NCI-H524 (cell line): Measurements from ENCODE around the gene MADCAM1.
A peak's percentile ranks its signal among the peaks of the same experiment; 100 is the strongest.
"Not testable (repeated sequence)": the region's sequence is repeated elsewhere in the genome, so short reads cannot be mapped to it uniquely, and the experiment has no call there.

ENCODE experiments used
- DNase-seq, 2 experiments: peaks; one replicate each; lab custom pipeline; 2025; lab: John Stamatoyannopoulos, UW

Gene MADCAM1

GRCh38 chr19:496112-496665 lies at the start of gene MADCAM1:
Gene MADCAM1 (plus strand): TSS chr19:496486. CDS start chr19:496500, 14 bp downstream.
- DNase-seq = no peak

- DNase-seq = no peak
Measured at GRCh38 chr19:447064-447426, 49.2 kb upstream of the MADCAM1 start.

- DNase-seq = no peak
Measured at GRCh38 chr19:447816-448560, 48.3 kb upstream of the MADCAM1 start.

GRCh38 chr19:449916-450315 lies 46.4 kb upstream of the MADCAM1 start:
- DNase-seq = no peak

GRCh38 chr19:450912-451481 lies 45.3 kb upstream of the MADCAM1 start:
- DNase-seq = not testable (repeated sequence)

- DNase-seq = no peak
Measured at GRCh38 chr19:452829-453228, 43.5 kb upstream of the MADCAM1 start.

- no peak for DNase-seq
Measured at GRCh38 chr19:453606-454005, 42.7 kb upstream of the MADCAM1 start.

GRCh38 chr19:455031-455705 lies 41.1 kb upstream of the MADCAM1 start:
- DNase-seq = no peak

- DNase-seq = no peak
Measured at GRCh38 chr19:455851-456546, 40.3 kb upstream of the MADCAM1 start.

GRCh38 chr19:456547-457110 lies 39.7 kb upstream of the MADCAM1 start:
- no peak for DNase-seq

- DNase-seq = no peak
Measured at GRCh38 chr19:457636-458035, 38.6 kb upstream of the MADCAM1 start.

- DNase-seq = no peak
Measured at GRCh38 chr19:458091-459042, 37.9 kb upstream of the MADCAM1 start.

- peak in 1 of 2 experiments; percentile 58 for DNase-seq
Measured at GRCh38 chr19:459724-460511, 36.4 kb upstream of the MADCAM1 start.

- DNase-seq = no peak
Measured at GRCh38 chr19:460877-461720, 35.2 kb upstream of the MADCAM1 start, which contains the start of gene SHC2. Gene SHC2 (minus strand): TSS chr19:461033. CDS start chr19:460996, 37 bp downstream.

GRCh38 chr19:461721-462551 lies 34.4 kb upstream of the MADCAM1 start:
- DNase-seq = peak; percentile 38 to 51

GRCh38 chr19:463483-464207 lies 32.6 kb upstream of the MADCAM1 start:
- no peak for DNase-seq

GRCh38 chr19:464208-464545 lies 32.1 kb upstream of the MADCAM1 start:
- DNase-seq = no peak
